ENCODE measurements around the gene P4HB. TPM values are rescaled to one million over a fixed set of nuclear protein-coding genes. Genes with fewer than 3 reads are reported as not detected.

Gene P4HB
- total and polyA plus RNA-seq, 10 of the 15 experiments (the other 5 are each of a cell fraction or from before 2014, with no cell fraction given) = 4.7 to 549 (median 361) TPM

- SMC1A ChIA-PET (ENCODE audit: uncharacterized antibody, unreplicated experiment) = interaction anchor here (1.0 to 1.2 kb wide), 2 partner anchors 9 to 12 kb away, joined by 5 read pairs; no protein-coding TSS in a partner anchor
- Histone ChIP-seq H3K4me3 (peak overlapping the region; percentile 94), H4K20me1 (ENCODE audit: control insufficient read depth, insufficient read depth) (peaks cover 3% of the 10 kb centered on the region; the same call in 1 of the 2 replicates), H3K36me3 (ENCODE audit: control insufficient read depth in 2 of 2, insufficient read depth in 2 of 2, low read length in 1 of 2) (peaks cover 3 to 28% of the 10 kb centered on the region in 2 experiments), H3K4me2 (ENCODE audit: control insufficient read depth, insufficient read depth) (peak overlapping the region; percentile 83), H3K9ac (ENCODE audit: control insufficient read depth, insufficient read depth, low read length) (peak overlapping the region; percentile 80), H3K4me1 (ENCODE audit: control insufficient read depth, insufficient read depth, low read length) (peaks cover 23% of the 10 kb centered on the region), H3K27ac (ENCODE audit: control insufficient read depth, insufficient read depth) (peak overlapping the region; percentile 98), H3K27me3 (replicated peaks in 1 of 2; ENCODE audit: control insufficient read depth in 2 of 2, insufficient read depth in 2 of 2, low read length in 1 of 2) (no peaks in the 10 kb centered on the region), H3K79me2 (ENCODE audit: control insufficient read depth, insufficient read depth, low read length) (peaks cover 83% of the 10 kb centered on the region), H2AFZ (ENCODE audit: control insufficient read depth, low read depth, low read length) (peak overlapping the region; percentile 67), H3K9me3 (replicated peaks; ENCODE audit: control insufficient read depth, insufficient read depth, low read length) (no peaks in the 10 kb centered on the region)
- 1% methylated on average over 61 of the region's 74 CpGs for WGBS (ENCODE audit: insufficient coverage, insufficient replicate concordance, low lambda C conversion rate, missing lambda C conversion rate)
- CTCF ChIA-PET = interaction anchor here (1.2 kb wide), 1 partner anchor 9 kb away, joined by 7 read pairs; the partner anchor contains the start of gene ARHGDIA
- DNase-seq (ENCODE audit: low read depth, low spot score) (peak; percentile 100), ATAC-seq (peak; percentile 89), FAIRE-seq (peak; percentile 100)
- no TSS peak for BruUV-seq (replicated peaks)
- POLR2A ChIA-PET = interaction anchor here (0.7 to 1.9 kb wide), 9 partner anchors 9 to 669 kb away, joined by 3 to 11 read pairs (median 5); partner anchors contain the start of gene MCRIP1
- in situ Hi-C loops (cut with MboI) = no loop called here
- RAD21 ChIA-PET (ENCODE audit: unreplicated experiment) = interaction anchor here (1.0 to 1.3 kb wide), 5 partner anchors 8 to 125 kb away, joined by 3 to 6 read pairs (median 4); partner anchors contain the start of genes MAFG and MCRIP1
- intact Hi-C loops (cut with micrococcal nuclease; ENCODE audit: unreplicated experiment) = loop anchor here (1.0 to 5.0 kb wide), 2 partner anchors 161 to 237 kb away; partner anchors contain the start of genes CENPX, FASN and LRRC45
- TF ChIP-seq MEF2B (IDR thresholded peaks at IDR 0.05; ENCODE audit: partially characterized antibody, poor library complexity, severe bottlenecking) (peak; percentile 93), NBN (IDR thresholded peaks at IDR 0.05) (peak; percentile 40; the same call in 1 of the 2 replicates), PAX8 (IDR thresholded peaks at IDR 0.05) (no peak), LARP7 (IDR thresholded peaks at IDR 0.05) (peak; percentile 58; the same call in 1 of the 2 replicates), POLR2AphosphoS2 (IDR thresholded peaks at IDR 0.05; ENCODE audit: low read depth, low read length) (peak; percentile 68; the same call in 1 of the 2 replicates), MYC (IDR thresholded peaks at IDR 0.05; ENCODE audit: insufficient read depth, insufficient read length, insufficient replicate concordance, low read length, severe bottlenecking) (no peak), NFIC (IDR thresholded peaks at IDR 0.05; ENCODE audit: low read depth, low read length) (no peak), BRCA1 (IDR thresholded peaks at IDR 0.05; ENCODE audit: low read depth, low read length) (no peak), BACH1 (IDR thresholded peaks at IDR 0.05; ENCODE audit: borderline replicate concordance) (peak; percentile 93), ETV6 (conservative IDR thresholded peaks at IDR 0.05 in 1 of 2, IDR thresholded peaks at IDR 0.05 in 1 of 2; ENCODE audit: borderline replicate concordance in 1 of 2, low read depth in 1 of 2) (no peak), NRF1 (conservative IDR thresholded peaks at IDR 0.05; ENCODE audit: low read depth, low read length) (peak; percentile 71), SMAD5 (IDR thresholded peaks at IDR 0.05; ENCODE audit: low read depth) (peak; percentile 70; the same call in 1 of the 2 replicates), TBL1XR1 (IDR thresholded peaks at IDR 0.05; ENCODE audit: low read depth, low read length) (no peak), KDM1A (IDR thresholded peaks at IDR 0.05; ENCODE audit: borderline replicate concordance) (no peak), NFYB (IDR thresholded peaks at IDR 0.05; ENCODE audit: insufficient read depth, low read depth, low read length) (peak; percentile 99), GABPA (IDR thresholded peaks at IDR 0.05; ENCODE audit: low read depth) (peak; percentile 94), HDGF (IDR thresholded peaks at IDR 0.05) (peak; percentile 98), CBFB (IDR thresholded peaks at IDR 0.05; ENCODE audit: low read depth) (no peak), PML (IDR thresholded peaks at IDR 0.05; ENCODE audit: low read length) (no peak), STAT3 (IDR thresholded peaks at IDR 0.05; ENCODE audit: low read depth, low read length) (no peak)
- TF ChIP-seq, protein P1, sequence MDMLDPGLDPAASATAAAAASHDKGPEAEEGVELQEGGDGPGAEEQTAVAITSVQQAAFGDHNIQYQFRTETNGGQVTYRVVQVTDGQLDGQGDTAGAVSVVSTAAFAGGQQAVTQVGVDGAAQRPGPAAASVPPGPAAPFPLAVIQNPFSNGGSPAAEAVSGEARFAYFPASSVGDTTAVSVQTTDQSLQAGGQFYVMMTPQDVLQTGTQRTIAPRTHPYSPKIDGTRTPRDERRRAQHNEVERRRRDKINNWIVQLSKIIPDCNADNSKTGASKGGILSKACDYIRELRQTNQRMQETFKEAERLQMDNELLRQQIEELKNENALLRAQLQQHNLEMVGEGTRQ (IDR thresholded peaks at IDR 0.05; ENCODE audit: borderline replicate concordance, low read depth, low read length) = no peak; the same call in 1 of the 2 replicates
- TF ChIP-seq, protein P2, sequence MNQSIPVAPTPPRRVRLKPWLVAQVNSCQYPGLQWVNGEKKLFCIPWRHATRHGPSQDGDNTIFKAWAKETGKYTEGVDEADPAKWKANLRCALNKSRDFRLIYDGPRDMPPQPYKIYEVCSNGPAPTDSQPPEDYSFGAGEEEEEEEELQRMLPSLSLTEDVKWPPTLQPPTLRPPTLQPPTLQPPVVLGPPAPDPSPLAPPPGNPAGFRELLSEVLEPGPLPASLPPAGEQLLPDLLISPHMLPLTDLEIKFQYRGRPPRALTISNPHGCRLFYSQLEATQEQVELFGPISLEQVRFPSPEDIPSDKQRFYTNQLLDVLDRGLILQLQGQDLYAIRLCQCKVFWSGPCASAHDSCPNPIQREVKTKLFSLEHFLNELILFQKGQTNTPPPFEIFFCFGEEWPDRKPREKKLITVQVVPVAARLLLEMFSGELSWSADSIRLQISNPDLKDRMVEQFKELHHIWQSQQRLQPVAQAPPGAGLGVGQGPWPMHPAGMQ (IDR thresholded peaks at IDR 0.05; ENCODE audit: borderline replicate concordance) = no peak
Measured at GRCh38 chr17:81860756-81861568, 627 bp upstream of the P4HB start.
